Measurements from ENCODE around the gene PHF11. TPM values are rescaled to one million over a fixed set of nuclear protein-coding genes. Genes with fewer than 3 reads are reported as not detected.

Gene PHF11
- polyA plus RNA-seq, 1 of the 3 experiments (the other 2 are of a cell fraction): 3.0 TPM

- TF ChIP-seq REST (IDR thresholded peaks at IDR 0.05; ENCODE audit: low read depth, low read length): no peak
- no peak for TF ChIP-seq FOXJ3 (CRISPR knock-in tag; IDR thresholded peaks at IDR 0.05)
- no peak for TF ChIP-seq NFIC (IDR thresholded peaks at IDR 0.05; ENCODE audit: borderline replicate concordance)
- TF ChIP-seq RAD21 (IDR thresholded peaks at IDR 0.05; ENCODE audit: low read length): no peak
- no peak for TF ChIP-seq EP300 (IDR thresholded peaks at IDR 0.05; ENCODE audit: borderline replicate concordance in 1 of 2, low read depth in 1 of 2, low read length in 1 of 2)
- no peak for TF ChIP-seq EZH2phosphoT487 (IDR thresholded peaks at IDR 0.05; ENCODE audit: borderline replicate concordance, low read depth)
- no peak for TF ChIP-seq SIN3A (IDR thresholded peaks at IDR 0.05; ENCODE audit: borderline replicate concordance, low read depth, low read length)
- TF ChIP-seq IRF3 (IDR thresholded peaks at IDR 0.05; ENCODE audit: low read depth, low read length): no peak
Measured at GRCh38 chr13:49566461-49566860, 70.7 kb downstream of the PHF11 start (continued).

- Histone ChIP-seq H3K4me2 (no peak overlapping the region), H3K9me3 (no peaks in the 10 kb centered on the region), H3F3A (replicated peaks; ENCODE audit: insufficient read depth) (no peaks in the 10 kb centered on the region), H3K9ac (no peak overlapping the region), H3K27ac (ENCODE audit: low read depth in 2 of 2, low read length in 1 of 2) (no peak overlapping the region), H3K27me3 (ENCODE audit: insufficient read depth) (no peaks in the 10 kb centered on the region), H3K4me3 (ENCODE audit: low read depth in 2 of 2, low read length in 1 of 2) (no peak overlapping the region), H3K79me2 (ENCODE audit: insufficient read depth) (no peaks in the 10 kb centered on the region; the same call in 1 of the 2 replicates), H4K20me1 (ENCODE audit: insufficient read depth) (no peaks in the 10 kb centered on the region), H2AFZ (ENCODE audit: low read depth) (no peak overlapping the region), H3K4me1 (ENCODE audit: control insufficient read depth in 1 of 2, insufficient read depth in 2 of 2, low read depth in 1 of 2, low read length in 1 of 2) (peaks cover 0 to 5% of the 10 kb centered on the region in 2 experiments; a peak in 2 of 4 replicates), H3K9me2 (no peaks in the 10 kb centered on the region), H3K36me3 (replicated peaks in 1 of 2; ENCODE audit: control insufficient read depth in 1 of 2, insufficient read depth in 2 of 2, low read length in 1 of 2) (peaks cover 10 to 12% of the 10 kb centered on the region in 2 experiments)
- CTCF ChIA-PET: interaction anchor here (1.3 kb wide), 1 partner anchor 267 kb away, joined by 3 read pairs; no protein-coding TSS in a partner anchor
- no peak for TF ChIP-seq RFX5 (IDR thresholded peaks at IDR 0.05; ENCODE audit: low read length)
- TF ChIP-seq GATA2 (CRISPR knock-in tag; IDR thresholded peaks at IDR 0.05): no peak
- TF ChIP-seq USF1 (IDR thresholded peaks at IDR 0.05; ENCODE audit: borderline replicate concordance, low read depth): no peak
- POLR2A ChIA-PET: interaction anchor here (1.2 kb wide), 1 partner anchor 18 kb away, joined by 3 read pairs; the partner anchor contains the start of gene RCBTB1
- 96% methylated on average over 5 of the region's 5 CpGs for WGBS (ENCODE audit: low lambda C conversion rate)
- no peak for DNase-seq
Measured at GRCh38 chr13:49567491-49567890, 71.7 kb downstream of the PHF11 start.
